Kidney epithelial cell (primary cell): Measurements from ENCODE around the gene JCAD. TPM values are rescaled to one million over a fixed set of nuclear protein-coding genes. Genes with fewer than 3 reads are reported as not detected.

ENCODE experiments used
- DNase-seq: peaks from one replicate; pipeline ENCODE4 v3.0.0-alpha.2; 2010; ENCODE audit warnings: low read depth
- H3K27me3 ChIP-seq: 2 replicates; pipeline ENCODE4 v1.6.0; 2011; ENCODE audit warnings: low read length; ENCODE audit not compliant: control insufficient read depth, insufficient read depth
- H3K36me3 ChIP-seq: 2 replicates; pipeline ENCODE4 v1.5.1; 2011; ENCODE audit warnings: low read length; ENCODE audit not compliant: control insufficient read depth, insufficient read depth
- H3K4me3 ChIP-seq: 2 replicates; pipeline ENCODE4 v1.5.1; 2011; ENCODE audit warnings: low read depth, mild to moderate bottlenecking, control low read depth, low read length
- CTCF ChIP-seq: IDR thresholded peaks from 2 replicates; pipeline ENCODE4 v1.5.1; 2011; ENCODE audit warnings: mild to moderate bottlenecking, moderate library complexity, low read length, control low read depth, inconsistent platforms; ENCODE audit not compliant: insufficient read depth, poor library complexity, severe bottlenecking
- total RNA-seq: library from RNA; depleted of rRNA; stranded (reverse); fragments of >200 nt; gene quantifications from 2 replicates; pipeline ENCODE4 v1.2.3, GENCODE V29; 2015

Gene JCAD
- total RNA-seq, 1 donor from 2014 or later = 1.7 TPM

- TF ChIP-seq CTCF = no peak
- no peaks in the 10 kb centered on the region for H3K27me3 ChIP-seq
- H3K4me3 ChIP-seq = no peak overlapping the region
- no peak for DNase-seq
- H3K36me3 ChIP-seq = no peaks in the 10 kb centered on the region
Observed at GRCh38 chr10:30075481-30075880, 16.1 kb upstream of the JCAD start.

- no peak for TF ChIP-seq CTCF
- Histone ChIP-seq H3K36me3 (no peaks in the 10 kb centered on the region), H3K4me3 (no peak overlapping the region), H3K27me3 (no peaks in the 10 kb centered on the region)
- no peak for DNase-seq
Observed at GRCh38 chr10:30074933-30075332, 15.5 kb upstream of the JCAD start.

- DNase-seq = no peak
- Histone ChIP-seq H3K36me3 (no peaks in the 10 kb centered on the region), H3K27me3 (no peaks in the 10 kb centered on the region), H3K4me3 (no peak overlapping the region)
- no peak for TF ChIP-seq CTCF
Observed at GRCh38 chr10:30074090-30074489, 14.7 kb upstream of the JCAD start.

- H3K27me3 ChIP-seq = no peaks in the 10 kb centered on the region
- no peak for TF ChIP-seq CTCF
- H3K36me3 ChIP-seq = no peaks in the 10 kb centered on the region
- H3K4me3 ChIP-seq = no peak overlapping the region
- no peak for DNase-seq
Observed at GRCh38 chr10:30073767-30074060, 14.3 kb upstream of the JCAD start.

- Histone ChIP-seq H3K27me3 (no peaks in the 10 kb centered on the region), H3K36me3 (no peaks in the 10 kb centered on the region), H3K4me3 (no peak overlapping the region)
- no peak for TF ChIP-seq CTCF
- no peak for DNase-seq
Observed at GRCh38 chr10:30073045-30073766, 13.8 kb upstream of the JCAD start.

- Histone ChIP-seq H3K4me3 (no peak overlapping the region), H3K27me3 (no peaks in the 10 kb centered on the region), H3K36me3 (no peaks in the 10 kb centered on the region)
- no peak for DNase-seq
- TF ChIP-seq CTCF = no peak
Observed at GRCh38 chr10:30072068-30072467, 12.7 kb upstream of the JCAD start.
